Fibroblast of pulmonary artery (primary cell): ENCODE measurements around the gene CASP10.

Experiments used
- DNase-seq: peaks from one replicate; pipeline ENCODE4 v3.0.0-alpha.2; 2010; ENCODE audit warnings: low read depth
- H3K4me3 ChIP-seq: replicated peaks from 2 replicates; pipeline ENCODE4 v1.5.1; 2011; ENCODE audit warnings: low read depth, mild to moderate bottlenecking, control low read depth, low read length, moderate library complexity
- TF ChIP-seq, protein P1 (sequence below): IDR thresholded peaks from 2 replicates; pipeline ENCODE4 v1.5.1; 2011; ENCODE audit warnings: mild to moderate bottlenecking, control low read depth, low read length, inconsistent platforms; ENCODE audit errors: missing control alignments

CASP10 gene

DNA sequence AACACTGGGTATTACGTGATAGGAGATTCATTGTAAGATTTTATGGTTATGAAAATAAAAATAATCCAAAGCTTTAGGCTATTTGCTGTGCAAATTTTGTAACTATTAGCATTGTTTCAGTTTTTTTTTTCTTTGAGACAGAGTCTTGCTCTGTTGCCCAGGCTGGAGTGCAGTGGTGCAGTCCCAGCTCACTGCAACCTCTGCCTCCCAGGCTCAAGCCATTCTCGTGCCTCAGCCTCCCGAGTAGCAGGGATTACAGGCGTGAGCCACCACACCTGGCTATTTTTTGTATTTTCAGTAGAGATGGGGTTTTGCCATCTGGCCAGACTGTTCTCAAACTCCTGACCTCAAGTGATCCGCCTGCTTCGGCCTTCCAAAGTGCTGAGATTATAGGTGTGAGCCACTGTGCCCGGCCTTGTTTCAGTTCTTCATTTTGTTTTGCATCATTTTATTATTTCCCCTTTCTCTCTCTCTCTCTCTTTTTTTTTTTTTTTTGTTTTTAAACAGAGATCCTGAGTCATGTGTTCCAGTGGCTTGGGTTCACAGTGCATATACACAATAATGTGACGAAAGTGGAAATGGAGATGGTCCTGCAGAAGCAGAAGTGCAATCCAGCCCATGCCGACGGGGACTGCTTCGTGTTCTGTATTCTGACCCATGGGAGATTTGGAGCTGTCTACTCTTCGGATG, 25.8 kb downstream of the CASP10 start:
- DNase-seq, result no peak
- TF ChIP-seq, protein P1, sequence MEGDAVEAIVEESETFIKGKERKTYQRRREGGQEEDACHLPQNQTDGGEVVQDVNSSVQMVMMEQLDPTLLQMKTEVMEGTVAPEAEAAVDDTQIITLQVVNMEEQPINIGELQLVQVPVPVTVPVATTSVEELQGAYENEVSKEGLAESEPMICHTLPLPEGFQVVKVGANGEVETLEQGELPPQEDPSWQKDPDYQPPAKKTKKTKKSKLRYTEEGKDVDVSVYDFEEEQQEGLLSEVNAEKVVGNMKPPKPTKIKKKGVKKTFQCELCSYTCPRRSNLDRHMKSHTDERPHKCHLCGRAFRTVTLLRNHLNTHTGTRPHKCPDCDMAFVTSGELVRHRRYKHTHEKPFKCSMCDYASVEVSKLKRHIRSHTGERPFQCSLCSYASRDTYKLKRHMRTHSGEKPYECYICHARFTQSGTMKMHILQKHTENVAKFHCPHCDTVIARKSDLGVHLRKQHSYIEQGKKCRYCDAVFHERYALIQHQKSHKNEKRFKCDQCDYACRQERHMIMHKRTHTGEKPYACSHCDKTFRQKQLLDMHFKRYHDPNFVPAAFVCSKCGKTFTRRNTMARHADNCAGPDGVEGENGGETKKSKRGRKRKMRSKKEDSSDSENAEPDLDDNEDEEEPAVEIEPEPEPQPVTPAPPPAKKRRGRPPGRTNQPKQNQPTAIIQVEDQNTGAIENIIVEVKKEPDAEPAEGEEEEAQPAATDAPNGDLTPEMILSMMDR, result no peak
- no peak overlapping the region for H3K4me3 ChIP-seq

DNA sequence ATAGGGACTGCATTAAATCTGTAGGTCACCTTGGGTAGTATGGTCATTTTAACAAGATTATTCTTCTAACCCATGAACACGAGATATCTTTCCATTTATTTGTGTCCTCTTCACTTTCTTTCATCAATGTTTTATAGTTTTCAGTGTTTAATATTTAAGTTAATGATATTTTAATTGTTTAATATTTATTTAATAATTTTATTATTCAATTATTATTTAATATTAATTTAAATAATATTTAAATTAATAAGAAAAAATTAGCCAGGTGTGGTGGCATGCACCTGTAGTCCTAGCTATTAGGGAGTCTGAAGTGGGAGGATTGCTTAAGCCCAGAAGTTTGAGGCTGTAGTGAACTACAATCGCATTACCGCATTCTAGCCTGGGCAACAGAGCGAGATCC, 33.0 kb downstream of the CASP10 start:
- no peak overlapping the region for H3K4me3 ChIP-seq
- TF ChIP-seq, protein P1, result no peak
- no peak for DNase-seq

DNA sequence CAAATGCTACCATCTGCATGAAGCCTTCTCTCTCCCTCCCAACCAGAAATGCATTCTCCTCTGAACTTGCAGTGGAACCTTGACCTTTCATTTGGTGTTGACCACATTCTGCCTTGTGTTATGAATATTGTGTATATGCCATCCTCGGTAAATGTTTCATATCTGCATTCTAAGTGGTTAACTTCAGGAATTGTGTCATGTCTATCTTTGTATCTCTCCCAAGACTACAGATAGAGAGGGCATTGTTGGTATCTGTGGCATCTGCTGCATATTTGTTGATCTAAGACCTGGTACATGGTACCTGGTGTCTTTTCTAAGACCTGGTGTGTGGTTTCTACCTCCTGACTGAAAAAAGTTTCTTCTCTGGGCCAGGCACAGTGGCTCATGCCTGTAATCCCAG, 34.0 kb downstream of the CASP10 start:
- no peak overlapping the region for H3K4me3 ChIP-seq
- TF ChIP-seq, protein P1, result no peak
- no peak for DNase-seq

DNA sequence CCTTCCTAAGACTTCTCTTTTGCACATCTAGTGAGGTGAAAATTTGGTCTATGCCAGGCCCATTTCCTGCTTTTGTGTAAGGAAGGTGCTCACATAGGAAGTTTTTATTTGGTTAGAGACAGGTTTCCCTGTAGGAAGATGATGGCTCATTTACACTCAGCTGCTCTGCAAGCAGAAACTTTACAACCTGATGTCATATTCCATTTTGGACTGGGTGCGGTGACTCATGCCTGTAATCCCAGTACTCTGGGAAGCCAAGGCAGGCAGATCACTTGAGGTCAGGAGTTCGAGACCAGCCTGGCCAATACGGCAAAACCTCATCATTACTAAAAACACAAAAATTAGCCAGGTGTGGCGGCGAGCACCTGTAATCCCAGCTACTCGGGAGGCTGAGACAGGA, 35.8 kb downstream of the CASP10 start:
- no peak for DNase-seq
- TF ChIP-seq, protein P1, result no peak
- no peak overlapping the region for H3K4me3 ChIP-seq

DNA sequence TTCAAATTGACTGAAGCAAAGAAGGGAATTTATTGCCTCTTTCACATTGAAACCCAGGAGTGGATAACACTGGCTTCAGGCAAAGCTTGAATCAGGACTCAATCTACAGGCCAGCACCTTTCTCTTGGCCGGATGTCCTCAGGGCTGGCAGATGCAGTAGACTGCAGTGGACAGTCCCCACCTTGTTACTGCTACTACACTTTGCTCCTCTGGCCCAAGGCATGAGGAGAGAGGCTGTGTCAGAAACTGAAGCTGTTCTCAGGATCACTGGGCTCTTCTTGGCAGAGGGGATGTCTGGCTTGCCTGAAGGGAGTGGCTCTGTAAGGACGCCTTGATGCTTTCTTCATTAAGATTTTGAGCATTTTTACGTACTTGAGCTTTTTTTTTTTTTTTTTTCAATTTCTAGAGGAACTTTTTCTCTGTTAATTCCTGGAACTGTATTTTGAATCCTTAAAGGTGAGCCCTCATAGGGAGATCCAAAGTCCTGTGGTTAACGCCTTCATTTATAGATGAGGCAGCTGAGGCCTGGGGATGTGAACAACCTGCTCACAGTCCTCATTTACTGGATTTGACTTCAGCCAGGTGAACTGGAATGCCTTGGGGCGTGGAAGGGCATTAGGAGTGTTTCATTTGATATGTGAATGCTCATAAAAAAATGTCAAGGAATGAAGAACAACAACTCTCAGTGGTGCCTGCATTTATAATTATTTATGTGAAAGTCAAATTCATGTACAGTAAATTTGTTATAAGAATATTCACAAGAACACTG, 36.6 kb downstream of the CASP10 start:
- no peak for DNase-seq
- H3K4me3 ChIP-seq, result no peak overlapping the region
- TF ChIP-seq, protein P1, result no peak

DNA sequence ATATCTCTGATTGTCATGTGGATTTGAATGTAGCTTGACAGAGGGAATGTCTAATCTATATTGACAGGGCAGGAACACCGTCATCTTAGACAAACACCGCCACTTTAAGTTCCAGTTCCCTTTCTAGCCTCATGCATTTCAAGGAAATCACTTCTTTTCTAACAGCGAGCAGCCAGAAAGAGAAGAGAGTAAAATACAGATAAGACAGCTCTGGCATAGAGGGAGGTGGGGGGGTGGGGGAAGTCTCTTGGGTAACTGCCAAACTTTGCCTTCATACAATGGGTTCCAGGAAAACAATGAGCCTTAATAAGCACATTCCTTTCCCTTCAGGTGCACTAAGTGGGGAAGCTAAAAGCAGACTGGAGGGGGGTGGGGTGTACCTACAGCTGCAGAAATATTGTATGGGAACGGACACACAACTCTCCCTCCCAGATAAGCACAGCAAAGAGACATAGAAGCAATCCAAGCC, 37.2 kb downstream of the CASP10 start:
- TF ChIP-seq, protein P1, result no peak
- no peak overlapping the region for H3K4me3 ChIP-seq
- peak; percentile 70 for DNase-seq
